CMK (cell line): ENCODE results near the gene OCA2.

Source experiments
- DNase-seq: peaks from one replicate; pipeline ENCODE4 v3.0.0-alpha.2; 2010; ENCODE audit warnings: low read depth

Gene OCA2

GRCh38 chr15:27936164-27936563, 163.0 kb downstream of the OCA2 start:
- DNase-seq, result no peak

DNA sequence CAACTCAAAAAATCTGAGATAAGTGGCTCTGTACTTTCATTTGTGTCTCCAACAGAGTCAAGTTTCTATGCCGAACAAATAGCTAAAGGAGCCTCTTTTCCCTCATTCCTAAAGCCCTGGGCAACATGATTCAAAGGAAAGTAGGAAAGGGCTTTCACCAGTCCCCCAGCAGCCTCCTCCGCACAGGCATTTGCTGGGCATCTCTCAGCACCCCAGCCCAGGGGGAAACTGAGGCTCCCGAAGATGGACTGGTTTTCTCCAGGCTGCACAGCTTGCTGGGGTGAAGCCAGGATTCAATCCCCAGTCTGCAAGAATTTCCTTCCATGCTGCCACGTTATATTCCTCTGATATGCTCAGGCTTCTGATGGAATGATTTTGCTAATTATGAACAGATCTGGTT, 163.8 kb downstream of the OCA2 start:
- DNase-seq, result no peak

DNA sequence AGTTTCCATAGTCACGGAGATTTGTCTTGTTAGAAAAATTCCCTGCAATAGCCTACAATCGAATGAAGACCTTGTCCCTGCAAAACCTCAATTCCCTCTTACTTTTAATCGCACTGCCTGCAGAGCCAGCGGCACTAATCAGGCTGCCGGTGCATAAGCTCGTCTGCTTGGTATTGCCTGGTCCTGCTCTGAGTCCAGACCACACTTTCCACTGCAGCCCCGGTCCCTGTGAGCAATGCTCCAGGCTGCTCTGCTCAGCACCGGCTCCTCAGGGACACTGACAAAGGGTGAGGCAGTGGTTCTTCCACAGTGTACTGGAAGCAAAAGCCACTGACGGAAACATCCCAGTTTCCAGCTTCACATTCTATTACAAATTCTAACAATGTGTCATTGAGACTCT, 164.3 kb downstream of the OCA2 start:
- DNase-seq, result no peak

- no peak for DNase-seq
These were observed 165.6 kb downstream of the OCA2 start for GRCh38 chr15:27933562-27933961.

- no peak for DNase-seq
These were observed 166.5 kb downstream of the OCA2 start for GRCh38 chr15:27932600-27932999.

DNA sequence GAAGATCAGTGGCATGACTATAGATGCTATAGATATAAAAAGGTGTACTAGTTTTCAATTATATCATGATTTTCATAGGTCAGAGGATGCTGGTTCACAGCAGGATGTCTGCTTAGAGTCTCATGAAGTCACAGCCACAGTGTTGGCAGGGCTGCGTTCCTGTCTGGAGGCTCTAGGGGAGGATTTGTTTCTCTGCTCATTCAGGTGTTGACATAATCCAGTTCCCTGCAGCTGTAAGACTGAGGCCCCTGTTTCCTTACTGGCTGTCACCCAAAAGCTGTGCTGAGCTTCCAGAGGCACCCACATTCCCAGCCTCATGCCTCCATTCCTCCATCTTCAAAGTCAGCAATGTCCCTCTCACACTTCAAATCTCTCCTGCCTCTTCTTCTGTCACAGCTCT, 170.7 kb downstream of the OCA2 start:
- DNase-seq, result no peak

- no peak for DNase-seq
These were observed 186.8 kb downstream of the OCA2 start for GRCh38 chr15:27912283-27912682.

GRCh38 chr15:27906802-27907201, 192.3 kb downstream of the OCA2 start:
- DNase-seq, result no peak

GRCh38 chr15:27903405-27903804, 195.7 kb downstream of the OCA2 start:
- no peak for DNase-seq

DNA sequence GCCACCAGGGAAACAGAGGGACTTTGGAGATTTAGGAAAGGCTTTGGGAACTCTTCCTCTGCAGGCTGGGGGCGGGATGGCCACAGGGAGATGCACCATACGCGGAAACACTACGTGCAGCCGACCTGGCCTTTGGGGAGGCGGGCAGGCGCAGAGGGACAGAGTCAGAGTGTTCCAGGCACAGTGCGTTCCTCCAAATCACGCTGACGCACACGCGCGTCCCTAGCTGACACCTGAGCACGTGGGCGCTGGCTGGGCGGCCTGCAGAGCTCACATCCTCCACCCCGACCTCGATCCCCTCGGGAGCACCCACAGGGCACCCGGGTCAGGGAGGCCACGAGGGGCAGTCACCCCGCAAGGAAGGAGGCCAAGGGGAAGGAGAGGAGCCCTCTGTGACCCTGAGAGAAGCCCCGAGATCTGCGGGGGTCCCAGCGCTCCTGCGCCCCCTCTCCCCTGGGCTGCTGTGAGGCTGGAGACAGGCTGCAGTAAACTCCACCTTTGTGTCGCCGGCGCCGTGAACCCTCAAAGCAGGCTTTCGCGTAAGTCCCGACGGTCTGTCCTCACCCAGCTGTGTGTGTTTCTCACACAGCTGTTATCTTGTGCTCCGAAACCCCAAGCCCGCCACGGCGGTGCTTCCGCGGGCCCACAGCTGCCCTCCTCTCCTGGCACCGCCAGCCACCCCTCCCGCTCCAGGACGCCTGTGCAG, 196.3 kb downstream of the OCA2 start:
- DNase-seq, result no peak

GRCh38 chr15:27899583-27900285, 199.4 kb downstream of the OCA2 start:
- no peak for DNase-seq

GRCh38 chr15:27897481-27897880, 201.6 kb downstream of the OCA2 start:
- no peak for DNase-seq

GRCh38 chr15:27894645-27895044, 204.5 kb downstream of the OCA2 start:
- DNase-seq, result no peak

GRCh38 chr15:27889258-27889657, 209.9 kb downstream of the OCA2 start:
- no peak for DNase-seq

DNA sequence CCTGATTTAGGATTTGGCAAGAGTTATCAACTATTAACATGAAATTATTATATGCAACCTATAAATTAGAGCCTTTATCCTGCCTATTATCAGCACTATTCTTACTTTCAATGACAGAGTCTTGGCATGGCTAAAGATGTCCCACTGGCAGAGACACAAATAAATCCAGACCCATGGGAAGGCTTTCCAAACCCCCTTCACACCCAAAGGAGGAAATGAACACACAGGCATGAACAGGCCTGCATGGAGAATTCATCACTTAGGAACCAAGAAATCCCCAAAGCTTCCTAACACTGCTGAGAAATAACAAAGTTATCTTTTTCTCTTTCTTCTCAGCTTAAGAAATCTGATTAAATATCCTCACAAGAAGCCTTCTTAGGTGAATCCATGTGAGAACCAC, 213.9 kb downstream of the OCA2 start:
- DNase-seq, result no peak

DNA sequence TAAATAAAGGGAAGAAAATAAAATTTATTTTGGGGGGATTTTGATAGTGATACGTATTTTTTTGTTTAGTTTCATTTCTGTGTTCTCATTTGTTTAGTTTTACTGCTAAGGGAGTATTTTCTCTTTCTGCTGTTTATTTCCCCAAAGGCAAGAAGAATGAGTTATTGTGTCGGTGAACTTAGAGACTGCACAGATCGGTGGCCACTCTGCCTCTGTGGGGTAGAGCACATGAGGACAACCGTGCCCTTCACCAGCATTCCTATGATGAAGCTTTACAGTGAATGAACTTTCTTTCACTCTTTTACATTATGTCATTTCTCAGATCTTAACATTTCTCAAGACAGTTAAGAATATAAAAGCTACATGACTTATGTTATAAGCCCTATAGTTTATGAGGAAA, 214.4 kb downstream of the OCA2 start:
- no peak for DNase-seq

DNA sequence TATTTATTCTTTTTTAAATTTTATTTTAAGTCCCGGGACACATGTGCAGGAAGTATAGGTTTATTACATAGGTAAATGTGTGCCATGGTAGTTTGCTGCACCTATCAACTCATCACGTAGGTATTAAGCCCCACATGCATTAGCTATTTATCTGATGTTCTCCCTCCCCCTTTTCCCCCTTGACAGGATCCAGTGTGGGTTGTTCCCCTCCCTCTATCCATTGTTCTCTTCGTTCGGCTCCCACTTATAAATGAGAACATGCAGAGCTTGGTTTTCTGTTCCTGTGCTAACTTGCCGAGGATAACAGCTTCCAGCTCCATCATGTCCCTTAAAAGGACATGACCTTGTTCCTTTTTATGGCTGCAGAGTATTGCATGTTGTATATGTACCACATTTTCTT, 220.3 kb downstream of the OCA2 start:
- no peak for DNase-seq

DNA sequence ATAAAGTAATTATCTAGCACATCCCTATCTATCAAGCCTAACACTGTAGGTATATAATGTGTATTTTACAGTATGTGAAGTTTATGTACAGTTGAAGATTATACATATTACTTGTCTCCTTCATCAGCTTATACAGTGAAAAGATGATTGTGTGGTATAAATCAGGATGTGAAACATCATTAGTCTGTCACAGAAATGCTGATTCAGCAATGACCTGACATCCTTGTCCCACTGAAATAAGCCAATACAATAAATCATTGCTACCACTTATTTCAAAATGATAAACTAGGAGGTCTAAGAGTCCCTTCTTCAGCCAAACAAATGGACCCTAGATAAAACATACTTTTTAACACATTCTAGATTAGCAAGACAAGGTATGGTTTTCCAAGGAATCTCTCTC, 225.3 kb downstream of the OCA2 start:
- no peak for DNase-seq

DNA sequence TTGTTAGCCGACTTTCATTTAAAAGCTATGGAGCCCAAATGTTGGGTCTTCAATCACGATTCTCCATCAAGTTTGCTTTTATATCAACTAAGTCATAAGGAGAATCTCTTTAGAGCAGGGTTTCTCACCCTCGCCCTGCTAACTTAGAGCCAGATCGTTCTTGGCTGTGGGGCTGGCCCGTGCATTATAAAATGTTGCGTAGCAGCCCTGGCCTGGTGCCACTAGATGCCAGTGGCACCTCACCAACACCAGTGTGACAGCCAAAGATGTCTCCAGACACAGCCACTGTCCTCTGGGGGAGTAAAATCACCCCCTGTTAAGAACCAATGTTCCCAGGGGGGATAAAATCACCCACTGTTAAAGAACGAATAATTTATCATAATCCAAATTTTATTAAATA, 226.1 kb downstream of the OCA2 start:
- DNase-seq, result no peak

DNA sequence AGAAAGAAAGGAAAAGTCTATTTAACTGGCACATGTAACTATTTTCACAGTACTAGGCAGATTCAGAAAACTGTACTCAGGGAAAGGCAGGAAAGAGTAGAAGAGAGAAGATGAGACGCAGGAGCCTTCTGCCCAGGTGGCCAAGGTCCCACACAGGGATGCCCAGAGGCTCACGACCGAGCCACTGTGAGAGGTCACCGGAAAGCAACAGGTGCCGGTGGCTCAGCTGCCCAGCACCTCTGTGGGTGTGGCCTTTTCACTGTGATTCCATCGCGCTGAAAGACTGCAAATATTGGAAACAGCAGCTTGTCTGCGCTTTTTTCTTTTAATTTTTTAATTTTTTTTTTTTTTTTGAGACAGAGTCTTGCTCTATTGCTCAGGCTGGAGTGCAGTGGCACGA, 226.8 kb downstream of the OCA2 start:
- DNase-seq, result no peak

- DNase-seq, result no peak
These were observed 227.2 kb downstream of the OCA2 start for GRCh38 chr15:27871902-27872260.

- no peak for DNase-seq
These were observed 227.8 kb downstream of the OCA2 start for GRCh38 chr15:27871078-27871901.

- no peak for DNase-seq
These were observed 228.8 kb downstream of the OCA2 start for GRCh38 chr15:27870320-27870719.
